Measurements from ENCODE around the gene PHF8.

Gene PHF8

DNA sequence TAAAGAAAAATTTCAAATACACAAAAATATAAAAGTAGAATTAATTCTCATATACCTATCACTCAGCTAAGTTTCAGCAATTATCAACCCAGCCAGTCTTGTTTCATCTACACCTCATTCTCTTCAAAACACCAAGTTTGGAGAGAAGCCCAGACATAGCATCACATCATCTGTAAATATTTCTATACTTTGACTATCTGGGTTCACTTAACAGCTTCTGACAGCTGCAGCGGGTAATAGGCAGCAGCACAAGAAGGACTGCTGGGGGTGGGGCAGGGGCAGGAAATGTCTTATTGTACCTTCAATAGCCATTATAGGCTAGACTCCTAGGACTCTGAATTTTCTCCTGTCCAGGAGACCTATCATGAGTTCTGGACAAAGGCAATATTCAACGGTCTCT is 54.1 kb downstream of the PHF8 start:
- no peak for TF ChIP-seq ZFX (IDR thresholded peaks at IDR 0.05; ENCODE audit: borderline replicate concordance)
- no peak for TF ChIP-seq CTCF (IDR thresholded peaks at IDR 0.05)
- H3K27ac ChIP-seq: no peak overlapping the region

- no peak for TF ChIP-seq CTCF (IDR thresholded peaks at IDR 0.05)
- TF ChIP-seq ZFX (IDR thresholded peaks at IDR 0.05; ENCODE audit: borderline replicate concordance): no peak
- H3K27ac ChIP-seq: no peak overlapping the region
Observed at GRCh38 chrX:53984895-53985294, 59.4 kb downstream of the PHF8 start.

DNA sequence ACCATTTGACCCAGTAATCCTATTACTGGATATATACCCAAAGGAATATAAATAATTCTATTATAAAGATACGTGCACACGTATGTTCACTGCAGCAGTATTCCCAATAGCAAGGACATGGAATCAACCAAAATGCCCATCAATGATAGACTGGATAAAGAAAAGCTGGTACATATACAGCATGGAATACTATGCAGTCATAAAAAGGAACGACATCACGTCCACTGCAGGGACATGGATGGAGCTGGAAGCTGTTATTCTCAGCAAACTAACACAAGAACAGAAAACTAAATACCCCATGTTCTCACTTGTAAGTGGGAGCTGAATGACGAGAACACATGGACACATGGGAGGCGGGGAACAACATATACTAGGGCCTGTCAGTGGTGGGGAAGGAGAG is 69.7 kb downstream of the PHF8 start:
- TF ChIP-seq CTCF (IDR thresholded peaks at IDR 0.05) (no peak), ZFX (IDR thresholded peaks at IDR 0.05; ENCODE audit: borderline replicate concordance) (no peak)
- H3K27ac ChIP-seq: no peak overlapping the region

DNA sequence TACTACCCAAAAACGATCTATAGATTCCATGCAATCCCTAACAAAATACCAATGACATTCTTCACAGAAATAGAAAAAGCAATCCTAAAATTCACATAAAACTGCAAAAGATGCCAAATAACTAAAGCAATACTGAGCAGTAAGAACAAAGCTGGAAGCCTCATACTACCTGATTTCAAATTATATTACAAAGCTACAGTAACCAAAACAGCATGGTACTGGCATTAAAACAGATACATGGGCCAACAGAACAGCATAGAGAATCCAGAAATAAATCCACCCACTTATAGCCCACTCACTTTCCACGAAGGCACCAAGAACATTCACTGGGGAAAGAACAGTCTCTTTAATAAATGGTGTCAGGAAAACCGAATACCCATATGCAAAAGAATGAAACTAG is 74.7 kb downstream of the PHF8 start:
- no peak overlapping the region for H3K27ac ChIP-seq
- no peak for TF ChIP-seq ZFX (IDR thresholded peaks at IDR 0.05; ENCODE audit: borderline replicate concordance)
- TF ChIP-seq CTCF (IDR thresholded peaks at IDR 0.05): no peak

GRCh38 chrX:53950130-53950733 is 94.0 kb downstream of the PHF8 start:
- no peak overlapping the region for H3K27ac ChIP-seq
- no peak for TF ChIP-seq ZFX (IDR thresholded peaks at IDR 0.05; ENCODE audit: borderline replicate concordance)
- TF ChIP-seq CTCF (IDR thresholded peaks at IDR 0.05): no peak

DNA sequence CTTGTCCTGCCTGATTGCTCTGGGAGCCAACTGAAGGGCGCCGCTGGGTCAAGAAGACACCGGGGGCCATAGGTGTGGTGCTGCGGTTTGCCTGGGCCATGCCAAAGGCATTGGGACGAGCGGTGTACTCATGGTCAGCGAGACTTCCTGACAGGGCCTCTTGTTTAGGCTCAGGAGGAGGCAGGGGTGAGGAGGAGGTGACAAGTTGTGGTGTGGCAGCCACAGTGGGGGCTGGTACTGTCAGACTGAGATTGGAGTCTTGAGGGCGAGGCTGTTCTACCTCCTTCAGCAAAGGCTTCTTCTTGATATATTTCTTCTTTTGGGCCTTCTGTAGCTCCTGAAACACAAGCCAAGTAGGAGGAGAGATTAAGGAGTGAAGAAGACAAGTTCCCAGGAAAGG is 104.1 kb downstream of the PHF8 start:
- no peak overlapping the region for H3K27ac ChIP-seq
- TF ChIP-seq ZFX (IDR thresholded peaks at IDR 0.05; ENCODE audit: borderline replicate concordance): no peak
- no peak for TF ChIP-seq CTCF (IDR thresholded peaks at IDR 0.05)

- no peak for TF ChIP-seq CTCF (IDR thresholded peaks at IDR 0.05)
- TF ChIP-seq ZFX (IDR thresholded peaks at IDR 0.05; ENCODE audit: borderline replicate concordance): no peak
- H3K27ac ChIP-seq: no peak overlapping the region
Observed at GRCh38 chrX:53939127-53939526, 105.1 kb downstream of the PHF8 start.
